ENCODE results near the gene ZBTB42.
"Not testable (repeated sequence)": the region's sequence is repeated elsewhere in the genome, so short reads cannot be mapped to it uniquely, and the experiment has no call there.

Gene ZBTB42

DNA sequence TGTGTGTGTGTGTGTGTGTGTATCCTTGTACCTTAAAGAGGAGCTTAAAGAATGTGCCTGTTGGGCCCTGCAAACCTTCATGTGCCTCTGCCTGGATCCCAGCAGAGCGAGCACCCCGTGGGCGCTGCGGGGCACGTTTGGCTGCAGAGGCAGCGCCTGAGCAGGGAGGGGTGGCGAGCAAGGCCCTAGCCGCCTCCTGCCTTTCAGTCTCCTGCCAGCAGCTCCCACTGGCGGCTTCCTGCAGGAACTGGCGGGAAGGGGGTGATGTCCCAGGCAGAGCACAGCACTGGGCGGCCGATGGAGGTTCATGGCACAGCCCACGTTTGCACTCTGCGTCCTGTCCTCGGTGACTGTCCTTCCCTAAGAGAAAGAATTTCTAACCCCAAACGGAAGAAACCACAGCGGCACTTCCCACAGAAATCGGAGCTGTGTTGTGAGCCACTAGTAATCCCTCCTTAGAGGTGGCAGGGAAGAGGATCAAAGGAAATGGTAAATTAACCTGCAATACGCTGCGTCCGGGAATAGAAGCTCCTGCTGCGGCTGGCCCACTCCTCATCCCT is 19.8 kb downstream of the ZBTB42 start:
- DNase-seq = no peak
- in situ Hi-C loops (cut with HindIII; ENCODE audit: low pct_ligation_motif_present, low pct_unique_long_range_greater_than_20kb, low sequenced_read_pairs) = loop anchor here (10.0 kb wide), 1 partner anchor 66 kb away; the partner anchor contains the start of gene SIVA1

- in situ Hi-C loops (cut with HindIII; ENCODE audit: low pct_ligation_motif_present, low pct_unique_long_range_greater_than_20kb, low sequenced_read_pairs) = loop anchor here (10.0 kb wide), 1 partner anchor 67 kb away; the partner anchor contains the start of gene SIVA1
- no peak for DNase-seq
Measured at GRCh38 chr14:104821229-104821945, 20.5 kb downstream of the ZBTB42 start.

DNA sequence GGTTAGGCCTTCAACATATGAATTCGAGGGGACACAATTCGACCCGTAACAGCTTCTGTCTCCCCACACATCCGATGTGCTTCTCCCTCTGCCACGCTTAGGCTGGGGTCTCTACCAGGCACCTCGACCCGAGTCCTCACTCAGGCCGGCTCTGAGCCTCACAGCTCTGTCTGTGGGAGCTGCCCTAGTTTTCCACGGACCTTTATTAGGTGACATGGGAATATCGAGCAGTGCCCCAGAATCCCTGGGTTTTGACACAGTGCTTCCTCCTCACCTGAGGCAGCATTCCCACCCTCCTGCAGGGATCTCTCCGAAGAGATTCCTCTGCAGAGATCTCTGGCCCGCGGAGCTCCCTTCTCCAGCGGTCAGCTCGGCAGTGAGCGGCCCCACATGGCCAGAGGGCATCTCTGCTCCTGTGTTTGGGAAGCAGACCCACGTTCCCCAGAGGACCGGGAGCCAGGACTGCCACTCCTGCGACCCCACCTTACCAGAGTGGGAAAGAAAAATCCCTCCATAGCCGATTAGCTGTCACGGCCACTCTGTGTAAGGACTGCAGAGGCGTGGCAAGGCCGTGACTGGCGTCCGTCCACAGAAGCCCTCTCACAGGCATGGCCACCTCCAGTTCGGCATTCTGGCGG is 21.2 kb downstream of the ZBTB42 start:
- in situ Hi-C loops (cut with HindIII; ENCODE audit: low pct_ligation_motif_present, low pct_unique_long_range_greater_than_20kb, low sequenced_read_pairs) = loop anchor here (10.0 kb wide), 1 partner anchor 67 kb away; the partner anchor contains the start of gene SIVA1
- DNase-seq = no peak

- DNase-seq = no peak
- in situ Hi-C loops (cut with HindIII; ENCODE audit: low pct_ligation_motif_present, low pct_unique_long_range_greater_than_20kb, low sequenced_read_pairs) = loop anchor here (10.0 kb wide), 1 partner anchor 68 kb away; the partner anchor contains the start of gene SIVA1
Measured at GRCh38 chr14:104822821-104823615, 22.1 kb downstream of the ZBTB42 start.

GRCh38 chr14:104824353-104824997 is 23.6 kb downstream of the ZBTB42 start:
- no peak for DNase-seq
- in situ Hi-C loops (cut with HindIII; ENCODE audit: low pct_ligation_motif_present, low pct_unique_long_range_greater_than_20kb, low sequenced_read_pairs) = loop anchor here (10.0 kb wide), 1 partner anchor 70 kb away; the partner anchor contains the start of gene SIVA1

- in situ Hi-C loops (cut with HindIII; ENCODE audit: low pct_ligation_motif_present, low pct_unique_long_range_greater_than_20kb, low sequenced_read_pairs) = loop anchor here (10.0 kb wide), 1 partner anchor 72 kb away; the partner anchor contains the start of gene SIVA1
- DNase-seq = peak; percentile 83
Measured at GRCh38 chr14:104826189-104826860, 25.4 kb downstream of the ZBTB42 start.

GRCh38 chr14:104826861-104827176 is 25.9 kb downstream of the ZBTB42 start:
- in situ Hi-C loops (cut with HindIII; ENCODE audit: low pct_ligation_motif_present, low pct_unique_long_range_greater_than_20kb, low sequenced_read_pairs) = loop anchor here (10.0 kb wide), 1 partner anchor 72 kb away; the partner anchor contains the start of gene SIVA1

GRCh38 chr14:104827177-104828055 is 26.5 kb downstream of the ZBTB42 start:
- in situ Hi-C loops (cut with HindIII; ENCODE audit: low pct_ligation_motif_present, low pct_unique_long_range_greater_than_20kb, low sequenced_read_pairs) = loop anchor here (10.0 kb wide), 1 partner anchor 73 kb away; the partner anchor contains the start of gene SIVA1
- DNase-seq = peak; percentile 64

More at GRCh38 chr14:104826861-104827176, 25.9 kb downstream of the ZBTB42 start:
- no peak for DNase-seq

DNA sequence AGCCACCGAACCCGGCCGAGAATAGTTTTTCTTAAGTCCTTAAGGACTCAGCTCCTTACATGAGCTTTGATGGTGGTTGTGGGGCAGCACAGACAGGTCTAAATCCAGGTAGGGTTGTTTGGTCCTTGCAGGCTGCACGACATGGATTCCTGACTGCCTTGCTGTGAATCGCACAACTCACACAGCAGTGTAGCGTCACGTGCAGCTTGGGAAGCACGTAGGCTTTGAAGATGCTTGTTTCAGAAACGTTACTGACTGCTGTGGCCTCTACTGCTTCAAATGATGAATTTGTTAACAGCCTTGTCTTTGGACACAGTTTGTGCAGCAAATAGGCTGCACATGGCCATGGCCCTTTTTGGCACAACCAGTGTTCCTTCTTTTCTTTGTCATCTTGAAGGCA is 29.9 kb downstream of the ZBTB42 start:
- DNase-seq = no peak
- in situ Hi-C loops (cut with HindIII; ENCODE audit: low pct_ligation_motif_present, low pct_unique_long_range_greater_than_20kb, low sequenced_read_pairs) = no loop called here

- DNase-seq; in situ Hi-C loops (cut with HindIII; ENCODE audit: low pct_ligation_motif_present, low pct_unique_long_range_greater_than_20kb, low sequenced_read_pairs): not testable (repeated sequence)
Measured at GRCh38 chr14:104836171-104836935, 35.5 kb downstream of the ZBTB42 start.

DNA sequence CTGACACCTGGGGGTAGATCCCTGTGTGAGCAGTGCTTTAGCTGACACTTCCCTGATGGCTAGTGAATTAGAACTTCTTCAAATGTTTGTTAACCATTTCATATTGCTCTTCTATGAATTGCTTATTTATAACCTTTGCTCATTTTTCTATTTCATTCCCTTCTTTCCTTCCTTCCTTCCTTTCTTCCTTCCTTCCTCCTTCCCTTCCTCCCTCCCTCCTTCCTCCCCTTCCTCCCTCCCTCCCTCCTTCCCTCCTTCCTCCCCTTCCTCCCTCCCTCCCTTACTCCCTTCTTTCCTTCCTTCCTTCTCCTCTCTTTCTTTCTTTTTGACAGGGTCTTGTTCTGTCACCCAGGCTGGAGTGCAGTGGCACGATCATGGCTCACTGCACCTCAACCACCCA is 40.8 kb downstream of the ZBTB42 start:
- in situ Hi-C loops (cut with HindIII; ENCODE audit: low pct_ligation_motif_present, low pct_unique_long_range_greater_than_20kb, low sequenced_read_pairs) = no loop called here
- no peak for DNase-seq

- in situ Hi-C loops (cut with HindIII; ENCODE audit: low pct_ligation_motif_present, low pct_unique_long_range_greater_than_20kb, low sequenced_read_pairs) = no loop called here
- no peak for DNase-seq
Measured at GRCh38 chr14:104843006-104843405, 42.1 kb downstream of the ZBTB42 start.

GRCh38 chr14:104843442-104844305 is 42.8 kb downstream of the ZBTB42 start:
- no peak for DNase-seq
- in situ Hi-C loops (cut with HindIII; ENCODE audit: low pct_ligation_motif_present, low pct_unique_long_range_greater_than_20kb, low sequenced_read_pairs) = no loop called here

DNA sequence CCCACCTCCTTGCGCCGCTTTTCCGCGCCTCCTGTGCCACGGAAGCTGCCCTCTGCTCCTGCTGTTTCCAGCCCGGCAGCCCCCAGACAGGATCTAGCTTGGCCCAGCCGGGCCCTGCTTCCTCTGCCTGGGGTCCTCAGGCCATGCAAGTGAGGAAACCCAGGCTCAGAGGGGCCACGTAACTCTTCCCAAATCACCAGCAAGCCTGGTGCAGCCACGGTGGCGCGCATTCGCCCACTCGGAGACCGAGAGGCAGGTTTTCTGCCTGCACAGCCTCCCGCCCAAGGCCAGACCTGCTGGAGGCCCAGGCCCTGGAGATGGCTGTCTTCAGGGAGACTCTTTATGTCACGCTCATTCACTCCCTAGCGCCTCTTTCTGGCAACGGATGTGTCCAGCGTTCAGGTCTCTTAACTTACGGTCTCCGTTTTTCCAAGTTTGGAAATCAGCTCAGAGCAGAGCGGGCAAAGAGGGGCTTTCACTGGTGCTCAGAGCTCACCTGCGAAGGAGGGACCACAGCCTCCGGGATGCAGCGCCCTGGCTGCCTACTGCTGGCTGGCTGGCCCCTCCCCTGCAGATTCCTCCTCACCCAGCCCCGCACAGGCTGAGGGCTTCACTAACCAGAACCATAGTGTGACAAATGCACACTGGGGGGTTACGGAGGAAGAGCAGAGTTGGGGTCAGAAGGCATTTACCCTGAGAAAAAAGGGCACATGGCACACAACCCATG is 43.6 kb downstream of the ZBTB42 start:
- DNase-seq = no peak
- in situ Hi-C loops (cut with HindIII; ENCODE audit: low pct_ligation_motif_present, low pct_unique_long_range_greater_than_20kb, low sequenced_read_pairs) = no loop called here
